H1 (cell line): ENCODE results near the gene PDLIM4.

Source experiments
- HDAC2 ChIP-seq, 2 experiments: fragments of 300-600 bp in 1 of 2; sonication (generic) in 1 of 2; IDR thresholded peaks; 2 replicates each; pipeline ENCODE4 v1.6.1; 2011 to 2012; ENCODE audit warnings: low read depth in 2 of 2, low read length in 2 of 2, mild to moderate bottlenecking in 2 of 2, moderate library complexity in 2 of 2, borderline replicate concordance in 1 of 2, inconsistent platforms in 1 of 2
- JUND ChIP-seq: IDR thresholded peaks from 2 replicates; pipeline ENCODE4 v1.6.1; 2011; ENCODE audit warnings: mild to moderate bottlenecking, improper control_type of control experiment, low read length
- POLR2AphosphoS5 ChIP-seq: IDR thresholded peaks from 2 replicates; pipeline ENCODE4 v1.6.1; 2011; ENCODE audit warnings: low read depth, low read length
- TAF1 ChIP-seq: IDR thresholded peaks from 2 replicates; pipeline ENCODE4 v1.6.1; 2011; ENCODE audit warnings: mild to moderate bottlenecking, low read depth, low read length
- TBP ChIP-seq: IDR thresholded peaks from 2 replicates; pipeline ENCODE4 v1.6.1; 2011; ENCODE audit warnings: low read depth, low read length, improper control_type of control experiment
- TF ChIP-seq, protein P1 (sequence below), 3 experiments: IDR thresholded peaks; 1 replicate in 2 of 3; 2 replicates in 1 of 3; pipeline versions ENCODE4 v1.5.1 to v1.6.1; 2011; ENCODE audit warnings: low read length in 3 of 3, mild to moderate bottlenecking in 3 of 3, inconsistent platforms in 2 of 3, low read depth in 1 of 3, moderate library complexity in 1 of 3; ENCODE audit not compliant: insufficient read depth in 1 of 3; ENCODE audit errors: control extremely low read depth in 1 of 3

DNA sequence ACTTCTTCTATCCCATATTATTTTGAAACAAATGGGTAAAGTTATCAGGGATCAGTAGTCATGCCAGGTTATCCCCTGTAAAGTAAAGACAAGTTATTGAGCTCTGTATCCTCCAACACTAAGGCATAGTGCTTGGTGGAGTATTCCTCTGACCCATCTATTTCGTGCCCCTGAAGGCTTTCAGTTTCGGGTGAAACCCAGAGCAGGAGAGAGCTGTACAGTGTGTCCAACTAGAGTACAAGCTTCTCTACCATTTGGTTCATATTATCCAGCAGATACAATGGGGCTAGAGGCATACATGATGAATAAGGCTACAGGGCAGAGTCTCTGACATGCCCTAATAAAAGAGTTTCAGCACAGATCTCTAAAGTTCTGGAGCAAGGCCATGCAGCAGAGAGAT is 33.5 kb downstream of the PDLIM4 start:
- TF ChIP-seq JUND = no peak
- no peak for TF ChIP-seq POLR2AphosphoS5
- no peak for TF ChIP-seq TBP
- TF ChIP-seq, protein P1, sequence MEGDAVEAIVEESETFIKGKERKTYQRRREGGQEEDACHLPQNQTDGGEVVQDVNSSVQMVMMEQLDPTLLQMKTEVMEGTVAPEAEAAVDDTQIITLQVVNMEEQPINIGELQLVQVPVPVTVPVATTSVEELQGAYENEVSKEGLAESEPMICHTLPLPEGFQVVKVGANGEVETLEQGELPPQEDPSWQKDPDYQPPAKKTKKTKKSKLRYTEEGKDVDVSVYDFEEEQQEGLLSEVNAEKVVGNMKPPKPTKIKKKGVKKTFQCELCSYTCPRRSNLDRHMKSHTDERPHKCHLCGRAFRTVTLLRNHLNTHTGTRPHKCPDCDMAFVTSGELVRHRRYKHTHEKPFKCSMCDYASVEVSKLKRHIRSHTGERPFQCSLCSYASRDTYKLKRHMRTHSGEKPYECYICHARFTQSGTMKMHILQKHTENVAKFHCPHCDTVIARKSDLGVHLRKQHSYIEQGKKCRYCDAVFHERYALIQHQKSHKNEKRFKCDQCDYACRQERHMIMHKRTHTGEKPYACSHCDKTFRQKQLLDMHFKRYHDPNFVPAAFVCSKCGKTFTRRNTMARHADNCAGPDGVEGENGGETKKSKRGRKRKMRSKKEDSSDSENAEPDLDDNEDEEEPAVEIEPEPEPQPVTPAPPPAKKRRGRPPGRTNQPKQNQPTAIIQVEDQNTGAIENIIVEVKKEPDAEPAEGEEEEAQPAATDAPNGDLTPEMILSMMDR (IDR thresholded peaks at IDR 0.05; ENCODE audit: control extremely low read depth in 1 of 3, insufficient read depth in 1 of 3, low read depth in 1 of 3, low read length in 3 of 3) = no peak
- no peak for TF ChIP-seq HDAC2 (IDR thresholded peaks at IDR 0.05; ENCODE audit: borderline replicate concordance in 1 of 2, low read depth in 2 of 2, low read length in 2 of 2)
- TF ChIP-seq TAF1 = no peak
